ENCODE results near the gene ALDH18A1. TPM values are rescaled to one million over a fixed set of nuclear protein-coding genes. Genes with fewer than 3 reads are reported as not detected.
A peak's percentile ranks its signal among the peaks of the same experiment; 100 is the strongest.

Gene ALDH18A1
- total RNA-seq, 3 donors from 2014 or later (not counting 1 experiment from before 2014, with no cell fraction given) = 20.7 to 33.4 (median 25.2) TPM

GRCh38 chr10:95640891-95641315 lies 15.6 kb downstream of the ALDH18A1 start:
- H3K9me3 Mint-ChIP-seq = peaks cover 0 to 2% of the 10 kb centered on the region in 2 donors
- Histone ChIP-seq H3K4me1 (ENCODE audit: control insufficient read depth, insufficient read depth, low read length) (no peaks in the 10 kb centered on the region), H3K4me3 (ENCODE audit: low read length) (no peak overlapping the region), H3K36me3 (ENCODE audit: control insufficient read depth, insufficient read depth, low read length) (peaks cover 41% of the 10 kb centered on the region), H3K9me3 (ENCODE audit: control insufficient read depth, insufficient read depth, low read length) (no peaks in the 10 kb centered on the region), H3K27ac (ENCODE audit: low read length) (no peak overlapping the region), H3K27me3 (ENCODE audit: control insufficient read depth, insufficient read depth, low read length) (no peaks in the 10 kb centered on the region)
- WGBS (ENCODE audit: insufficient coverage) = 100% methylated on average over 1 of the region's 1 CpG
- peaks cover 14% of the 10 kb centered on the region for H3K36me3 Mint-ChIP-seq
- H3K27ac Mint-ChIP-seq = no peak overlapping the region
- no peak overlapping the region for H3K4me3 Mint-ChIP-seq
- no peaks in the 10 kb centered on the region for H3K27me3 Mint-ChIP-seq (ENCODE audit: low read depth in 2 of 2)
- ATAC-seq (no peak), DNase-seq (no peak)
- no peak for TF ChIP-seq CTCF (IDR thresholded peaks at IDR 0.05)
- H3K4me1 Mint-ChIP-seq = peaks cover 0 to 6% of the 10 kb centered on the region in 2 donors
- intact Hi-C loops (cut with micrococcal nuclease) = no loop called here

GRCh38 chr10:95637911-95638310 lies 18.6 kb downstream of the ALDH18A1 start:
- Histone ChIP-seq H3K36me3 (ENCODE audit: control insufficient read depth, insufficient read depth, low read length) (peaks cover 60% of the 10 kb centered on the region), H3K27me3 (ENCODE audit: control insufficient read depth, insufficient read depth, low read length) (no peaks in the 10 kb centered on the region), H3K4me3 (ENCODE audit: low read length) (no peak overlapping the region), H3K9me3 (ENCODE audit: control insufficient read depth, insufficient read depth, low read length) (no peaks in the 10 kb centered on the region), H3K4me1 (ENCODE audit: control insufficient read depth, insufficient read depth, low read length) (no peaks in the 10 kb centered on the region), H3K27ac (ENCODE audit: low read length) (no peak overlapping the region)
- WGBS (ENCODE audit: insufficient coverage) = 99% methylated on average over 3 of the region's 4 CpGs
- Mint-ChIP-seq H3K9me3 (peaks cover 0 to 2% of the 10 kb centered on the region in 2 donors), H3K27ac (no peak overlapping the region), H3K4me3 (no peak overlapping the region), H3K4me1 (no peaks in the 10 kb centered on the region), H3K27me3 (ENCODE audit: low read depth in 2 of 2) (no peaks in the 10 kb centered on the region), H3K36me3 (peaks cover 35% of the 10 kb centered on the region)
- TF ChIP-seq CTCF (IDR thresholded peaks at IDR 0.05) = no peak
- intact Hi-C loops (cut with micrococcal nuclease) = no loop called here
- ATAC-seq = no peak
- no peak for DNase-seq

GRCh38 chr10:95637140-95637539 lies 19.4 kb downstream of the ALDH18A1 start:
- H3K4me1 Mint-ChIP-seq = no peaks in the 10 kb centered on the region
- H3K27me3 Mint-ChIP-seq (ENCODE audit: low read depth in 2 of 2) = no peaks in the 10 kb centered on the region
- WGBS (ENCODE audit: insufficient coverage) = 96% methylated on average over 10 of the region's 10 CpGs
- no peak overlapping the region for H3K27ac ChIP-seq (ENCODE audit: low read length)
- no peak overlapping the region for H3K4me3 Mint-ChIP-seq
- H3K4me1 ChIP-seq (ENCODE audit: control insufficient read depth, insufficient read depth, low read length) = no peaks in the 10 kb centered on the region
- no peak overlapping the region for H3K4me3 ChIP-seq (ENCODE audit: low read length)
- DNase-seq (no peak), ATAC-seq (no peak)
- peaks cover 43% of the 10 kb centered on the region for H3K36me3 Mint-ChIP-seq
- intact Hi-C loops (cut with micrococcal nuclease) = no loop called here
- no peaks in the 10 kb centered on the region for H3K27me3 ChIP-seq (ENCODE audit: control insufficient read depth, insufficient read depth, low read length)
- no peak for TF ChIP-seq CTCF (IDR thresholded peaks at IDR 0.05)
- no peaks in the 10 kb centered on the region for H3K9me3 ChIP-seq (ENCODE audit: control insufficient read depth, insufficient read depth, low read length)
- H3K9me3 Mint-ChIP-seq = no peaks in the 10 kb centered on the region
- H3K36me3 ChIP-seq (ENCODE audit: control insufficient read depth, insufficient read depth, low read length) = peaks cover 59% of the 10 kb centered on the region
- H3K27ac Mint-ChIP-seq = no peak overlapping the region

GRCh38 chr10:95635319-95635733 lies 21.2 kb downstream of the ALDH18A1 start:
- H3K27me3 ChIP-seq (ENCODE audit: control insufficient read depth, insufficient read depth, low read length) = no peaks in the 10 kb centered on the region
- Mint-ChIP-seq H3K9me3 (no peaks in the 10 kb centered on the region), H3K4me1 (no peaks in the 10 kb centered on the region), H3K27me3 (ENCODE audit: low read depth in 2 of 2) (no peaks in the 10 kb centered on the region), H3K27ac (peak overlapping the region in 1 of 2 donors; percentile 46), H3K4me3 (no peak overlapping the region), H3K36me3 (peaks cover 39% of the 10 kb centered on the region)
- no peaks in the 10 kb centered on the region for H3K9me3 ChIP-seq (ENCODE audit: control insufficient read depth, insufficient read depth, low read length)
- H3K27ac ChIP-seq (ENCODE audit: low read length) = no peak overlapping the region
- intact Hi-C loops (cut with micrococcal nuclease) = no loop called here
- H3K4me1 ChIP-seq (ENCODE audit: control insufficient read depth, insufficient read depth, low read length) = no peaks in the 10 kb centered on the region
- DNase-seq (no peak), ATAC-seq (no peak)
- no peak overlapping the region for H3K4me3 ChIP-seq (ENCODE audit: low read length)
- WGBS (ENCODE audit: insufficient coverage) = 100% methylated on average over 2 of the region's 2 CpGs
- H3K36me3 ChIP-seq (ENCODE audit: control insufficient read depth, insufficient read depth, low read length) = peaks cover 61% of the 10 kb centered on the region
- no peak for TF ChIP-seq CTCF (IDR thresholded peaks at IDR 0.05)
